Measurements from ENCODE around the gene RPS6KB2.

RPS6KB2 gene

GRCh38 chr11:67410369-67410831, 17.9 kb upstream of the RPS6KB2 start:
- TF ChIP-seq Cebpa-rat (IDR thresholded peaks at IDR 0.05), result no peak
- Histone ChIP-seq H3K27me3 (peaks cover 16 to 27% (median 22%) of the 10 kb centered on the region in 11 experiments), H3K36me3 (peaks cover 0 to 9% (median 0%) of the 10 kb centered on the region in 11 experiments; a peak in 2 of 22 replicates), H3K9ac (peak overlapping the region in 8 of 11 experiments; percentile 48 to 77 (median 70); a peak in 13 of 22 replicates), H3K4me3 (peak overlapping the region in 5 of 10 experiments; percentile 26 to 57 (median 52); a peak in 3 of 20 replicates), H3K27ac (peak overlapping the region in 9 of 11 experiments; percentile 61 to 87 (median 80); a peak in 14 of 22 replicates), H4K20me1 (peaks cover 0 to 64% (median 5%) of the 10 kb centered on the region in 11 experiments; a peak in 10 of 22 replicates), H3K4me1 (peaks cover 66 to 100% (median 94%) of the 10 kb centered on the region in 10 experiments), H3K9me3 (replicated peaks in 1 of 11) (no peaks in the 10 kb centered on the region), H3K4me2 (peak overlapping the region; percentile 77 to 100 (median 98); a peak in 21 of 22 replicates)

DNA sequence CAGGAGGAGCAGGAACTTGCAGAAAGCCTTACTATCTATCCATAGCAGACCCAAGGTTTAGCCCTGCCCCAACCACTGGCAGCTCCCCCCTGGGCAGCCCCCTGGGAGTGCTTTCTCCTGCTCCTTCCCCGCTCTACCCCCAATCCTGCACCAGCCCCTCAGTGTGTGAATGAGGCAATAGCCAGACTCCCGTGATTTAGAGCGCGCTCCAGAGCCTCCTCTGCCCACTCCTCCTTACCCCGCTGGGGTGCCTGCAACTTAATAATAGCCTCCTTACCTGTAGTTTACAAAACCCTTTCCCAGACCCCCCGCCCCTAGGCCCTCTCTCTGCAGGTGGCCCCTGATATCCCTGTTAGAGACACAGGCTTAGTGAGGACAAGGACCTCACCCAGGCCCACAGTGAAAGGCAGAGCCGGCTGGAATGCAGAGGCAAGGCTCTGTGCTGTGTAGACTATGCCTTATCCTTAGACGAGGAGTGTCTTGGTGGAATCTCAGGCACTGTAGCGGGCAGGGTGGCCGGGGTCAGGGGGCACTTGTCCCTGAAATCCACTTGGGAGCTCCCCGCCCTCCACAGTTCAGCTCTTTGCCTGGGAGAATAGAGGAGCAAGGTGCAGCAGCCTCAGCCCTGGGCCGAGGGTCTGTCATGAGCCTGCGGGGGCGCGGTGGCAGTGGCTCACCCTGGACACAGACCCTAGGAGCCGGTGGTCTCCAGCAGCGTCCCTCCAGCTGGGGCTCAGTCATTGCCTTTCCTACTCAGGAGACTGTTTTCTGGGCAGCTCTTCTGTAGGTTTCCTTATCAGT, 17.1 kb upstream of the RPS6KB2 start:
- Histone ChIP-seq H3K27me3 (peaks cover 16 to 32% (median 29%) of the 10 kb centered on the region in 11 experiments), H3K36me3 (peaks cover 0 to under 1% (median 0%) of the 10 kb centered on the region in 11 experiments; a peak in 1 of 22 replicates), H3K4me1 (peaks cover 63 to 100% (median 94%) of the 10 kb centered on the region in 10 experiments), H3K4me3 (no peak overlapping the region), H4K20me1 (peaks cover 0 to 64% (median under 1%) of the 10 kb centered on the region in 11 experiments; a peak in 10 of 22 replicates), H3K9me3 (replicated peaks in 1 of 11) (no peaks in the 10 kb centered on the region), H3K27ac (peak overlapping the region in 1 of 11 experiments; percentile 87; a peak in 1 of 22 replicates), H3K9ac (peak overlapping the region in 3 of 11 experiments; percentile 26 to 77 (median 67); a peak in 4 of 22 replicates), H3K4me2 (peak overlapping the region in 10 of 11 experiments; percentile 77 to 100 (median 98); a peak in 19 of 22 replicates)
- no peak for TF ChIP-seq Cebpa-rat (IDR thresholded peaks at IDR 0.05)

GRCh38 chr11:67411785-67412152, 16.5 kb upstream of the RPS6KB2 start:
- peak overlapping the region in 9 of 11 experiments; percentile 37 to 100 (median 98); a peak in 18 of 22 replicates for H3K4me2 ChIP-seq
- peaks cover 0 to 60% (median 0%) of the 10 kb centered on the region in 11 experiments; a peak in 9 of 22 replicates for H4K20me1 ChIP-seq
- H3K9me3 ChIP-seq (replicated peaks in 1 of 11), result no peaks in the 10 kb centered on the region
- no peak for TF ChIP-seq Cebpa-rat (IDR thresholded peaks at IDR 0.05)
- H3K36me3 ChIP-seq, result no peaks in the 10 kb centered on the region
- no peak overlapping the region for H3K27ac ChIP-seq
- H3K27me3 ChIP-seq, result peaks cover 16 to 34% (median 31%) of the 10 kb centered on the region in 11 experiments
- peak overlapping the region in 1 of 11 experiments; percentile 29; a peak in 1 of 22 replicates for H3K9ac ChIP-seq
- peaks cover 63 to 100% (median 94%) of the 10 kb centered on the region in 10 experiments for H3K4me1 ChIP-seq
- H3K4me3 ChIP-seq, result no peak overlapping the region

GRCh38 chr11:67412495-67413179, 15.7 kb upstream of the RPS6KB2 start:
- H3K27ac ChIP-seq, result no peak overlapping the region
- peaks cover 16 to 39% (median 31%) of the 10 kb centered on the region in 11 experiments for H3K27me3 ChIP-seq
- TF ChIP-seq Cebpa-rat (IDR thresholded peaks at IDR 0.05), result no peak
- H4K20me1 ChIP-seq, result peaks cover 0 to 60% (median 0%) of the 10 kb centered on the region in 11 experiments; a peak in 8 of 22 replicates
- H3K9me3 ChIP-seq (replicated peaks in 1 of 11), result no peaks in the 10 kb centered on the region
- peak overlapping the region; percentile 28 to 100 (median 97); a peak in 21 of 22 replicates for H3K4me2 ChIP-seq
- H3K4me3 ChIP-seq, result no peak overlapping the region
- H3K36me3 ChIP-seq, result no peaks in the 10 kb centered on the region
- H3K4me1 ChIP-seq, result peaks cover 63 to 100% (median 94%) of the 10 kb centered on the region in 10 experiments
- peak overlapping the region in 2 of 11 experiments; percentile 12 to 29; a peak in 3 of 22 replicates for H3K9ac ChIP-seq

DNA sequence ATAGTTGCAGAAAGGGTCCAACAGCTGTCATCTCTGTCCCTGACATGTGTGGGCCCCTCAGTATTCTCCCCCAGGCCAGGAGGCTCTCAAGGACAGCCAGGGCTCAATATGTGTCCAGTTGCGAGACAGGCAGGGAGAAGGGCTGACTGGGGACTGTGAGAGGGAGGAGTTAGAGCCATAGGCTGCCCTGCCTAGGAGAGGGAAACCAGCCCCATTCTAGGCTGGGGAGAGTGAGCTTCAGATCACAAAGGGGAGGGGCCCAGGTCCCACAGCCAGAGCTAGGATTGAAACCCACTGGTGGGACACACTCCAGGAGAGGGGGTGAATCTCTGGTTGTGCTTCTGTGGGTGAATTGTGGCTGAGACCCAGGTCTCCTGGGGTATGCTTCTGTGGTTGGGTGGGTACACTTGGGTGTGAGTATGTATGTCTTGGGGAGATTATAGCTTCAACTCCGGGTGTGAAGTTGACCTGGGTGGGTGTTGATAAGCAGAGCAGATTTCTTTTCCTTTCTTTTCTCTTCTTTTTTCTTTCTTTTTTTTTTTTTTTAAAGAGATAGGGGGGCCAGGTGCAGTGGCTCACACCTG, 14.9 kb upstream of the RPS6KB2 start:
- no peaks in the 10 kb centered on the region for H3K36me3 ChIP-seq
- H3K4me1 ChIP-seq, result peaks cover 63 to 100% (median 94%) of the 10 kb centered on the region in 10 experiments
- peak overlapping the region in 3 of 11 experiments; percentile 10 to 29 (median 12); a peak in 4 of 22 replicates for H3K9ac ChIP-seq
- peaks cover 16 to 46% (median 31%) of the 10 kb centered on the region in 11 experiments for H3K27me3 ChIP-seq
- H3K4me3 ChIP-seq, result no peak overlapping the region
- no peak overlapping the region for H3K27ac ChIP-seq
- no peak for TF ChIP-seq Cebpa-rat (IDR thresholded peaks at IDR 0.05)
- H4K20me1 ChIP-seq, result peaks cover 0 to 63% (median 0%) of the 10 kb centered on the region in 11 experiments; a peak in 9 of 22 replicates
- H3K4me2 ChIP-seq, result peak overlapping the region; percentile 28 to 100 (median 97); a peak in 20 of 22 replicates
- no peaks in the 10 kb centered on the region for H3K9me3 ChIP-seq (replicated peaks in 1 of 11)

GRCh38 chr11:67415501-67416304, 12.6 kb upstream of the RPS6KB2 start, which contains the start of gene CARNS1:
TSS of gene CARNS1 (plus strand) at chr11:67415678. CDS start at chr11:67416200, 522 bp downstream.
- Histone ChIP-seq H3K9me3 (replicated peaks in 1 of 11) (no peaks in the 10 kb centered on the region), H3K27ac (peak within 1 kb of the TSS in 1 of 11 experiments; percentile 59; a peak in 3 of 22 replicates), H3K4me2 (peak within 1 kb of the TSS; percentile 77 to 100 (median 99)), H4K20me1 (peaks cover 0 to 54% (median 0%) of the 10 kb centered on the region in 11 experiments; a peak in 10 of 22 replicates), H3K9ac (peak within 1 kb of the TSS in 7 of 11 experiments; percentile 15 to 90 (median 28); a peak in 9 of 22 replicates), H3K4me3 (peak within 1 kb of the TSS in 3 of 10 experiments; percentile 12 to 23 (median 18); a peak in 4 of 20 replicates), H3K27me3 (peaks cover 16 to 51% (median 31%) of the 10 kb centered on the region in 11 experiments), H3K36me3 (no peaks in the 10 kb centered on the region), H3K4me1 (peaks cover 66 to 100% (median 94%) of the 10 kb centered on the region in 10 experiments)
- TF ChIP-seq Cebpa-rat (IDR thresholded peaks at IDR 0.05), result no peak

Data from BLaER1 treated with 17β-estradiol and CSF1 and Interleukin-3, amounts not matched to agents 10 nM and 100 nM (cell line).